Measurements from ENCODE around the gene CMTM4. TPM values are rescaled to one million over a fixed set of nuclear protein-coding genes. Genes with fewer than 3 reads are reported as not detected.

Gene CMTM4
- total RNA-seq, 1 donor from 2014 or later: 32.5 TPM

DNA sequence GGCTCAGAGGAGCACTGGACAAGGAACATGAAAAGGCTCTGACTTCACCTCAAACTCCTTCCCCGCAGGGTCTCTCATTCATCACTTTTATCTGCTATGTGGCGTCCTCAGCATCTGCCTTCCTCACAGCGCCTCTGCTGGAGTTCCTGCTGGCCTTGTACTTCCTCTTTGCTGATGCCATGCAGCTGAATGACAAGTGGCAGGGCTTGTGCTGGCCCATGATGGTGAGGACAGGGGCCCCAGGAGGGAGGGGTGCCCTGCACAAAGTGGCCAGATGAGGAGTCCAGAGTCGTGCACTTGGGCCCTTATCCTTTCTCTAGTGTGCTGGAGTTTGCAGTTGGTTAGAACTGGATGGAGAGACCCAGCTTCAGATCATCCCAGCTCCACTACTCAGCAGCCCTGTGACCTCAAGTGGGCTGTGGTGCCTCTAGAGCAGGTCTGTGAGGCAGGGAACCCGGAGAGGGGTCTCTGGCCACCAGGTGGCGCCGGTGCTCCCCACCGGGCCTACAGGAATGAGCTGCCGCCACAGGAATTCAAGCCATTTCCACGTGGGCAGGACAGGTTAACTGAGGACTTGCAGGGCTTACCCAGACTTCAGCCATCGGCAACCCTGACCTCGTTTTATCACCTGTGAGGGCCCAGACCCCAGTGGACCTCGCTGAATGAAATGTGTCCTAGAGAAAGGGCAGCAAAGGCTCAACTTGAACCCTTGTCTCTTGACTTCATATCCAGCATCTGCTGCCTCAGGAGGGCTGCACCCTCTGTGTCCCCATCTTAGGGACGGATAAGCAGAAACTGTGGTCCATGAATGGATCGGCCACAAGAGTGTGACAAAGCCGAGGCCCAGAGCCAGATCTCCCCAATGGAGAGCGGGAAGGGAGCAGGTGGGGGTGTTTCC is 88.1 kb downstream of the CMTM4 start:
- Mint-ChIP-seq H3K4me1 (ENCODE audit: low read depth) (peaks cover 36% of the 10 kb centered on the region), H3K9me3 (ENCODE audit: low read depth) (no peaks in the 10 kb centered on the region), H3K27ac (ENCODE audit: unreplicated experiment) (peak overlapping the region; percentile 63), H3K4me3 (ENCODE audit: unreplicated experiment) (no peak overlapping the region), H3K27me3 (ENCODE audit: low read depth) (no peaks in the 10 kb centered on the region), H3K36me3 (ENCODE audit: low read depth) (peaks cover 15% of the 10 kb centered on the region)
- DNase-seq (ENCODE audit: low spot score): no peak
- TF ChIP-seq, protein P1, sequence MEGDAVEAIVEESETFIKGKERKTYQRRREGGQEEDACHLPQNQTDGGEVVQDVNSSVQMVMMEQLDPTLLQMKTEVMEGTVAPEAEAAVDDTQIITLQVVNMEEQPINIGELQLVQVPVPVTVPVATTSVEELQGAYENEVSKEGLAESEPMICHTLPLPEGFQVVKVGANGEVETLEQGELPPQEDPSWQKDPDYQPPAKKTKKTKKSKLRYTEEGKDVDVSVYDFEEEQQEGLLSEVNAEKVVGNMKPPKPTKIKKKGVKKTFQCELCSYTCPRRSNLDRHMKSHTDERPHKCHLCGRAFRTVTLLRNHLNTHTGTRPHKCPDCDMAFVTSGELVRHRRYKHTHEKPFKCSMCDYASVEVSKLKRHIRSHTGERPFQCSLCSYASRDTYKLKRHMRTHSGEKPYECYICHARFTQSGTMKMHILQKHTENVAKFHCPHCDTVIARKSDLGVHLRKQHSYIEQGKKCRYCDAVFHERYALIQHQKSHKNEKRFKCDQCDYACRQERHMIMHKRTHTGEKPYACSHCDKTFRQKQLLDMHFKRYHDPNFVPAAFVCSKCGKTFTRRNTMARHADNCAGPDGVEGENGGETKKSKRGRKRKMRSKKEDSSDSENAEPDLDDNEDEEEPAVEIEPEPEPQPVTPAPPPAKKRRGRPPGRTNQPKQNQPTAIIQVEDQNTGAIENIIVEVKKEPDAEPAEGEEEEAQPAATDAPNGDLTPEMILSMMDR (IDR thresholded peaks at IDR 0.05): peak; percentile 97

DNA sequence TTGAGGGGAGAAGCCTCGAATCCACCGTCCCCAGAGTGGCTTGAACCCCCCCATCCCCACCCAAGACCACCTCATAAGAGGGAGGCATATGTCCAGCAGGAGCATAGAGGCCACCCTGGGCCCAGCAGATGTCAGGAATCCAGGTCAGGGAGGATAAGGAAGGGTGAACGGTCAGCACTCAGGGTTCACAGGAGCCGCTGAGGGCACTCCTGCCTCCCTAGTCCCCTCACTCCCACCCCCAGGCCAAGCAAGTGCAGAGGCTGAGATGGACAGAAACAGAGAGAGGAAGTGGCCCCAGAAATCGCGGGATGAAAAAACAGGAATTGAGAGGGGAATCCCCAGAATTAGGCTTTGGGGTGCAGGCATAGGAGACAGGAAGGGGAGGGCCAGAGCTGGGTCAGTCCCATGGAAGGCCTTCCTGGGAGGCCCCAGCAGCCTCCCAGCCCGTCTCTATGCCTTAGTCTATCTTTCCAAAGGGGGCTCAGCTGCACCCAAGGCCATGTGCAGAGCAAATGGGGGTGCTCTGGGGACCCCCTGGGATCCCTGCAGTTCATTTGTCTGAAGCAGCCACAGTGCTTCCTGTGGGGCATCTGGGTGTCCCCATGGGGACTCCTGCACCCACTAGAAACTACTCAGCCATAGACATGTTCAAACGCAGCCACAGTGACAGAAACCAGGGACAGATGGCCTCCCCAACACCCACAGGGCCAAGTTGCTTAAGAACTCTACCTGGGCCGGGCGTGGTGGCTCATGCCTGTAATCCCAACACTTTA is 90.4 kb downstream of the CMTM4 start:
- Mint-ChIP-seq H3K4me1 (ENCODE audit: low read depth) (peaks cover 37% of the 10 kb centered on the region), H3K27ac (ENCODE audit: unreplicated experiment) (peak overlapping the region; percentile 52), H3K36me3 (ENCODE audit: low read depth) (peaks cover 9% of the 10 kb centered on the region), H3K4me3 (ENCODE audit: unreplicated experiment) (peak overlapping the region; percentile 70), H3K9me3 (ENCODE audit: low read depth) (no peaks in the 10 kb centered on the region), H3K27me3 (ENCODE audit: low read depth) (no peaks in the 10 kb centered on the region)
- TF ChIP-seq, protein P1 (IDR thresholded peaks at IDR 0.05): no peak
- DNase-seq (ENCODE audit: low spot score): no peak

DNA sequence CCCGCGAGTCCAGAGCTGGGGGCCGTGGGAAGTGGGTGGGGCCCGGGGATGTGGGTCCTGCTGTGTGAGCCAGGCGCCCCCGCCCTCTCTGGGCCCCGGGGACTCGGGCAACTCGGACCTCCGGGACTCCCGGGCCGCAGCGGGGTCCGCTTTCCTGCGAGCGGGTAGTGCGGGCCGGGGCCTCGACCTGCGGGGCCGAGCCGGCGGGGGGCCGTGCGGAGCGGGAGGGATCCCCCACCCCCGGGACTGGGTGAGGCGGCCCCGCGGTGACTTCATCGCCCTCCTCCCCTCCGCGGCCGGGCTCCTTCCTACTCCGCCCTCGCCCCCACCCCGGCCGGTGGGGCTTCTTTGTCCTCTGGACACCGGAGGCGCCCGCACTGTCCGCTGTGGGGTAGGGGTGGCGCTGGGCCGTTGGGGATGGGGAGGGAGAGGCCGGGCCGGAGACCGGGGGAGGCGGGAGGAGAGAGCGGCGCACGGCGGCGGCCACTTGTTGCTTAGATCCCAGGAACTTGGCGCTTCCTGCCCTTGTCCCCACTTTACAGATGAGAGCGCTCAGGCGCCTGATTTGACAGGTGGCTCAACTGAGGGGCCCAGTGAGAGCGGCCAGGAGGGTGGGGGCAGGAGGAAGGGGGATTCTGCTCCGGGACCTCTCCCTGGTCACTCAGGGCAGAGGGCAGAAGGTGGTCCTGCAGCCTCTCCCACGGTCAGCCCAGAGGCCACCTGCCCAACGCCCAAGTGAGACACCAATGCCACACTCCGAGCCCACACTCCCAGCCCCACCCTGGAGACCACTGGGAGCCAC is 91.2 kb downstream of the CMTM4 start:
- TF ChIP-seq, protein P1 (IDR thresholded peaks at IDR 0.05): peak; percentile 70
- no peak overlapping the region for H3K27ac Mint-ChIP-seq (ENCODE audit: unreplicated experiment)

DNA sequence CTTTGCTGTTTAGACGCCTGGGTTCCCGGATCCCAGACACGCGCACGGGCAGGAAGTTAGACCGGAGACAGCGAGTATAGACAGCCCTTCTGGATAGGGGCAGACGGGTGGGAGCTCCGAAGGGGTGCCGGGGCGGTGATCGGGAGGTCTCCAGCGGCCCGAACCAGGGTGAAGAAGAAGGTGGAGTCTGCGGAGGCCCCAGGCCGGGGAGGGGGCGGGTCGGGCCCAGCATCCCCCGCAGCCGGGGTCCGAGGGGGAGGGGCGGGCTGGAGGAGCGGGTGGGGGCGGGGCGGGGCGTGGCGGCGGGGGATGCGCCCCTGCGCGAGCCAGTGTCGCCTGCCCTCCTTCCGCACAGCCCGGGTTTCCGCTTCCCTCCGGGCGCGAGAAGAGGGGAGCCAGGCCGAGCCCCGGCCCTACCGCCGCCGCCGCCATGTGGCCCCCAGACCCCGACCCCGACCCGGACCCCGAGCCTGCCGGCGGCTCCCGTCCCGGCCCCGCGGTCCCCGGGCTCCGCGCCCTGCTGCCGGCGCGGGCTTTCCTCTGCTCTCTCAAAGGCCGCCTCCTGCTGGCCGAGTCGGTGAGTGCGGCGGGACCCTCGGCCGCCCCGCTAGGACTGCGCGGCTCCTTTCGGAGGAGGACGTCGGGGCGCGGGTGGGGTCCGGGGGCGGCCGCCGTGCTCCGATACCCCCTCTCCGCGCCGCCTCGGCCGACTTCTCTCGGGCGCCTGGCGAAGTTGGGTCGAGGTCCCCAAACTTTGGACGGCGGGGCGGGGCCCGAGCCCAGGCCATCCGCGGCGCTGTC is 92.0 kb downstream of the CMTM4 start, which contains the start of gene CMTM3:
CMTM3 (plus strand) TSS at position 329 of the 801 bp plus-strand sequence; CDS start at position 431, 102 bp downstream.
- peak within 1 kb of the TSS; percentile 97 for H3K27ac Mint-ChIP-seq (ENCODE audit: unreplicated experiment)
- H3K4me1 Mint-ChIP-seq (ENCODE audit: low read depth): peaks cover 37% of the 10 kb centered on the region
- TF ChIP-seq, protein P1 (IDR thresholded peaks at IDR 0.05): peak; percentile 95
- peak within 1 kb of the TSS; percentile 96 for H3K4me3 Mint-ChIP-seq (ENCODE audit: unreplicated experiment)
- peaks cover under 1% of the 10 kb centered on the region for H3K36me3 Mint-ChIP-seq (ENCODE audit: low read depth)
- DNase-seq (ENCODE audit: low spot score): no peak
- no peaks in the 10 kb centered on the region for H3K9me3 Mint-ChIP-seq (ENCODE audit: low read depth)
- no peaks in the 10 kb centered on the region for H3K27me3 Mint-ChIP-seq (ENCODE audit: low read depth)

More for the DNA sequence above, 91.2 kb downstream of the CMTM4 start:
- Mint-ChIP-seq H3K9me3 (ENCODE audit: low read depth) (no peaks in the 10 kb centered on the region), H3K4me1 (ENCODE audit: low read depth) (peaks cover 37% of the 10 kb centered on the region), H3K27me3 (ENCODE audit: low read depth) (no peaks in the 10 kb centered on the region), H3K36me3 (ENCODE audit: low read depth) (peaks cover 8% of the 10 kb centered on the region), H3K4me3 (ENCODE audit: unreplicated experiment) (peak overlapping the region; percentile 96)
- no peak for DNase-seq (ENCODE audit: low spot score)

All from chondrocyte (in vitro differentiated cells).